GM18511 (cell line): Measurements from ENCODE around the gene LRP1B.
"Not testable (repeated sequence)": the region's sequence is repeated elsewhere in the genome, so short reads cannot be mapped to it uniquely, and the experiment has no call there.

ENCODE experiments used
- ATAC-seq: cut with Tn5 transposase; IDR thresholded peaks from one replicate; pipeline ENCODE4 v1.9.1; 2021; ENCODE audit warnings: mild to moderate bottlenecking, moderate library complexity; ENCODE audit not compliant: unreplicated experiment

LRP1B gene

DNA sequence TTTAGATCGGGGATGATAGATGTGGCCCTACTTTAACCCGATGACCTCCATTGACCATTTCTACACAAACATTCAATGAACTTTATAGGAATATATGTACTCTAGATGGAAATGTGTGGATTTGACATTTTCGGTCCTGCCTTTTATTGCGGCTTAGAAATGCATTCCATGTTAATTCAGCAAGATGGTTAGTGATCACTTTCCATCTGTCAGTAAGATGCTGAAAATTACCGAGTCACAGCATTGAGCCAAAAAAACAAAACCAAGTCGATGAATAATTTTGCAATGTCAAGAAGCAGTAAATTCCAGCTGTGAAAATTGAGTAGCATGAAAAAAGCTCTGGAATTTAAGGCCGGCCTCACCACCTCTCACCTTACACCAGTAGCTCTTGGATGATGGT lies 1708.1 kb downstream of the LRP1B start:
- ATAC-seq, result no peak

DNA sequence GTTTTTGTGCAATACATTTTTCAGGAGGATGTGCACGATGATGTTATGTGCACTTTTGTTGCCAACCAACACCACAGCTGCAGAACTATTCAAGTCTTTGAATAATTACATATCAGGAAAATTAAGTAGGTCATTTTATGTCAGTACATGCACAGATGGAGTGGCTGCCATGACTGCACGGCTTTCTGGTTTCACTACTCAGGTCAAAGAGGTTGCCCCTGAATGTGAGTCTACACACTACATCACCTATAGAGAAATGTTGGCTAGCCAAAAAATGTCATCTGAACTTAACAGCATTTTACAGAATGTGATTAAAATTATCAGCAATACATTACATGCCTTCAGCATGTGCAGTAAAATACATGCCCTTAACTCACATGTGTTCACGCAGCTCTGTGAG lies 1713.3 kb downstream of the LRP1B start:
- ATAC-seq, result no peak

- no peak for ATAC-seq
These were observed 1714.2 kb downstream of the LRP1B start for GRCh38 chr2:140416577-140416976.

- not testable (repeated sequence) for ATAC-seq
These were observed 1715.8 kb downstream of the LRP1B start for GRCh38 chr2:140415035-140415434.

- no peak for ATAC-seq
These were observed 1720.1 kb downstream of the LRP1B start for GRCh38 chr2:140410695-140411094.

DNA sequence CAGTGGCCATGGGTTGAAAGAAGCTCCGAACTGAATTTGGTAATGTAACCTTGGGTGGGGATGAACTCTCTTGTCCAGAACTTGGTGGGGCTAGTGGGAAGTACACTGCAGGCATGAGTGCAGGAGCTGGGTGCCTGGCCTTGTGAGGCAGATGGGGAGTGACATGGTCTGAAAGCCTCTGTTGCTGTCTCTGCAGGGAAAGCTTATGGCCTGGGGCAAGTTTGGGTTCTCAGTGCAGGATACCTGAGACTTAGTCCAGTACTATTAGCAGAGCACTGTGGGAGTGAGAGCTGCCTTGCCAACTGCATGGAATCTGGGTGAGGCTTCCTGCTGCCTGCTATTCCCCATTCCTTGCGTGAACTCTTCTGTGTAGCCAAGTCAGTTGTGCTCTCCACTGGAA lies 1729.8 kb downstream of the LRP1B start:
- no peak for ATAC-seq

- ATAC-seq, result no peak
These were observed 1738.0 kb downstream of the LRP1B start for GRCh38 chr2:140392824-140393223.

GRCh38 chr2:140384946-140385345 lies 1745.9 kb downstream of the LRP1B start:
- no peak for ATAC-seq

GRCh38 chr2:140383781-140384180 lies 1747.0 kb downstream of the LRP1B start:
- ATAC-seq, result no peak

GRCh38 chr2:140376686-140377085 lies 1754.1 kb downstream of the LRP1B start:
- no peak for ATAC-seq

GRCh38 chr2:140363131-140363530 lies 1767.7 kb downstream of the LRP1B start:
- no peak for ATAC-seq

- no peak for ATAC-seq
These were observed 1768.5 kb downstream of the LRP1B start for GRCh38 chr2:140362361-140362760.

- ATAC-seq, result no peak
These were observed 1771.6 kb downstream of the LRP1B start for GRCh38 chr2:140359056-140359771.

GRCh38 chr2:140356697-140357096 lies 1774.1 kb downstream of the LRP1B start:
- ATAC-seq, result no peak

- ATAC-seq, result no peak
These were observed 1775.2 kb downstream of the LRP1B start for GRCh38 chr2:140355511-140356090.

GRCh38 chr2:140354544-140354943 lies 1776.3 kb downstream of the LRP1B start:
- ATAC-seq, result no peak

DNA sequence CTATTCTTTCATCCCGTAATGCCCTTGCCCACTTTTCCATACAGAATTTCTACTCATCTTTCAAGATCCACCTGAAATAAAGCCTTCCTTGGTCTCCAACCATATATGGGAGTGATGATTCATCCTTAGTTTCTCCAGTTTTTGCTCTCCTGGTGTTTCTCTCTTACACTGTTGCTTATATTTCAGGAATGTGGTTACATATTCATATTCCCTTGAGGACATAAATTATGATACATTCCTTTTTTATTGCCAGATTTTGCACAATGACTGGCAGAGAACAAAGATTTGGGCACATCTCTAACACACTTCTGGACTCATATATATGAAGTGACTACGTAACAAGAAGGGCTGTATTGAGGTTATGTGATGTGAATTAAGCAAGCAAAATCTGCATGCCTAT lies 1777.3 kb downstream of the LRP1B start:
- no peak for ATAC-seq

GRCh38 chr2:140351692-140352091 lies 1779.1 kb downstream of the LRP1B start:
- ATAC-seq, result no peak

DNA sequence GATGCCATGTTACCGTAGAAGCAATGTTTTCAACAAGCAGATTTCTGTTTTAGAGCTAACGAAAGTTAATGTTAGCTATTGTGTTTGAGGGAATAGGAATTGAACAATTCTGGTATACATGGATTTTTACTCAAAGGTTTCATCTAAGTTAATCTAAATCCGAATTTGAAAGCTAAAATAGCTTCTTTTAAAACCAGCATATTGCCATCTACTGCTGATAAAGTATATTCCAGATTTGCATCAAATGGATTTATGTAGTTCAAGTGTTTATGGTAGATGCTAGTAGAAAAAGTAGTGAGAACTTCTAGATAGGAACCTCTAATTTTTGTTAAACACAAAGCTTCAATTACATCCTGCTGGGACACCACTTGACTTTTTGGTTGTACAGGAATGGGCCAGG lies 1781.1 kb downstream of the LRP1B start:
- no peak for ATAC-seq

GRCh38 chr2:140348826-140349225 lies 1782.0 kb downstream of the LRP1B start:
- no peak for ATAC-seq

- ATAC-seq, result no peak
These were observed 1786.0 kb downstream of the LRP1B start for GRCh38 chr2:140344838-140345237.

GRCh38 chr2:140344266-140344665 lies 1786.5 kb downstream of the LRP1B start:
- not testable (repeated sequence) for ATAC-seq

DNA sequence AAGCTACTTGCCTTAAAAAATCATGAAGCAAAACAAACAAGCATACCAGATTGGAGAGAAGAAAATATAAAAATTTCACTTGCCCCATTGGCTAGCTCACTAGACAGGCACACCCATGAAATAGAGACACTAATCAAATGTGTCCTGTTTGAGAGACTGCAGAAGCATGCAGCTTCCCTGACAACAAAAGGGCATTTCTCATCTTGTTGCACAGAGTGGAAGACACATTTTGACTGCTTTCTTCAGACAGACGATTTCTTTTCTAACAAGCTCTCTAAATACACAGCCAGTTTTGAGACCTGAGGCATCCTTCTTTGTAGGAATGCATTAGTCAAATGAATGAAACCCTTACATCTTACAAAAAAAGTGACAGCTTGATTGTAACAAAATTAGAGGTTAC lies 1792.0 kb downstream of the LRP1B start:
- ATAC-seq, result no peak
